Kidney epithelial cell (primary cell): ENCODE data around the gene SUZ12. TPM values are rescaled to one million over a fixed set of nuclear protein-coding genes. Genes with fewer than 3 reads are reported as not detected.
"Not testable (repeated sequence)": the region's sequence is repeated elsewhere in the genome, so short reads cannot be mapped to it uniquely, and the experiment has no call there.

Experiments used
- DNase-seq: peaks from one replicate; pipeline ENCODE4 v3.0.0-alpha.2; 2010; ENCODE audit warnings: low read depth
- H3K27me3 ChIP-seq: 2 replicates; pipeline ENCODE4 v1.6.0; 2011; ENCODE audit warnings: low read length; ENCODE audit not compliant: control insufficient read depth, insufficient read depth
- H3K36me3 ChIP-seq: 2 replicates; pipeline ENCODE4 v1.5.1; 2011; ENCODE audit warnings: low read length; ENCODE audit not compliant: control insufficient read depth, insufficient read depth
- H3K4me3 ChIP-seq: 2 replicates; pipeline ENCODE4 v1.5.1; 2011; ENCODE audit warnings: low read depth, mild to moderate bottlenecking, control low read depth, low read length
- total RNA-seq: library from RNA; depleted of rRNA; stranded (reverse); fragments of >200 nt; gene quantifications from 2 replicates; pipeline ENCODE4 v1.2.3, GENCODE V29; 2015
- TF ChIP-seq, protein P1 (sequence below): IDR thresholded peaks from 2 replicates; pipeline ENCODE4 v1.5.1; 2011; ENCODE audit warnings: mild to moderate bottlenecking, moderate library complexity, low read length, control low read depth, inconsistent platforms; ENCODE audit not compliant: insufficient read depth, poor library complexity, severe bottlenecking

Gene SUZ12
- total RNA-seq, 1 donor from 2014 or later = 19.6 TPM

DNA sequence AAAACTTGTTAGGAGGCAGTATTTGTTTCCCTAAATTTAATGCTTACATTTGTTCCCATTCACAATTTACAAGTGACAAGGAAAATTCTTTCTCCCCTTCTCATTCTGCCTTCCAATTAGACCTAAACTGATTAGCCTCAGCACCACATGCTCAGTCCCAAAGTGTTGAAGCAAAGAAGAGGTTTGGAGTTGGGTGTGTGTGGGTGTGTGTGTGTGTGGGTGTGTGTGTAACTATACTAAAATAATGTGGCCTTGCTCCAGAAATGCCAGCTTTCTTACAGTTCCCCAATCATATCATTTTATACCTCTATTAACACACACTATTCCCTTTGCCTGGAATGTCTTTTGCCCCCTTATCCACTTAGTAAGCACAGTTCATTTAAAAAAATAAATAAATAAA lies 28.4 kb upstream of the SUZ12 start:
- no peak for DNase-seq
- H3K36me3 ChIP-seq = no peaks in the 10 kb centered on the region
- H3K4me3 ChIP-seq = no peak overlapping the region
- TF ChIP-seq, protein P1, sequence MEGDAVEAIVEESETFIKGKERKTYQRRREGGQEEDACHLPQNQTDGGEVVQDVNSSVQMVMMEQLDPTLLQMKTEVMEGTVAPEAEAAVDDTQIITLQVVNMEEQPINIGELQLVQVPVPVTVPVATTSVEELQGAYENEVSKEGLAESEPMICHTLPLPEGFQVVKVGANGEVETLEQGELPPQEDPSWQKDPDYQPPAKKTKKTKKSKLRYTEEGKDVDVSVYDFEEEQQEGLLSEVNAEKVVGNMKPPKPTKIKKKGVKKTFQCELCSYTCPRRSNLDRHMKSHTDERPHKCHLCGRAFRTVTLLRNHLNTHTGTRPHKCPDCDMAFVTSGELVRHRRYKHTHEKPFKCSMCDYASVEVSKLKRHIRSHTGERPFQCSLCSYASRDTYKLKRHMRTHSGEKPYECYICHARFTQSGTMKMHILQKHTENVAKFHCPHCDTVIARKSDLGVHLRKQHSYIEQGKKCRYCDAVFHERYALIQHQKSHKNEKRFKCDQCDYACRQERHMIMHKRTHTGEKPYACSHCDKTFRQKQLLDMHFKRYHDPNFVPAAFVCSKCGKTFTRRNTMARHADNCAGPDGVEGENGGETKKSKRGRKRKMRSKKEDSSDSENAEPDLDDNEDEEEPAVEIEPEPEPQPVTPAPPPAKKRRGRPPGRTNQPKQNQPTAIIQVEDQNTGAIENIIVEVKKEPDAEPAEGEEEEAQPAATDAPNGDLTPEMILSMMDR = no peak
- no peaks in the 10 kb centered on the region for H3K27me3 ChIP-seq

DNA sequence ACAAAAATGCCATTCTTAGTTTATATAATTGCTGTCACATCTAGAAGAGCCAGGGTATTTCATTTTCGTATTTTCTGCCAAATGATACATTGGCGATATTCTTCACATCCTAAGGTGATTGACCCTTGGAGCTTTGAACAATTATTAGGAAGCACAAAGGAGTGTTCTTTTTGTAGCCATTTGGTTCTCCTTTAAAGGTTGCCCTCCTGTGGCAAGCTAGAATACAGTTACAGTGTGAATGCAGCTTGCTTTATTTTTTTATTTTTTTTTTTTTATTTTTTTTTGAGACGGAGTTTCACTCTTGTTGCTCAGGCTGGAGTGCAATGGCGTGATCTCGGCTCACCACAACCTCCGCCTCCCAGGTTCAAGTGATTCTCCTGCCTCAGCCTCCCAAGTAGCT lies 24.1 kb upstream of the SUZ12 start:
- DNase-seq, H3K4me3 ChIP-seq, H3K27me3 ChIP-seq, H3K36me3 ChIP-seq: not testable (repeated sequence)
- TF ChIP-seq, protein P1 = peak; percentile 23

DNA sequence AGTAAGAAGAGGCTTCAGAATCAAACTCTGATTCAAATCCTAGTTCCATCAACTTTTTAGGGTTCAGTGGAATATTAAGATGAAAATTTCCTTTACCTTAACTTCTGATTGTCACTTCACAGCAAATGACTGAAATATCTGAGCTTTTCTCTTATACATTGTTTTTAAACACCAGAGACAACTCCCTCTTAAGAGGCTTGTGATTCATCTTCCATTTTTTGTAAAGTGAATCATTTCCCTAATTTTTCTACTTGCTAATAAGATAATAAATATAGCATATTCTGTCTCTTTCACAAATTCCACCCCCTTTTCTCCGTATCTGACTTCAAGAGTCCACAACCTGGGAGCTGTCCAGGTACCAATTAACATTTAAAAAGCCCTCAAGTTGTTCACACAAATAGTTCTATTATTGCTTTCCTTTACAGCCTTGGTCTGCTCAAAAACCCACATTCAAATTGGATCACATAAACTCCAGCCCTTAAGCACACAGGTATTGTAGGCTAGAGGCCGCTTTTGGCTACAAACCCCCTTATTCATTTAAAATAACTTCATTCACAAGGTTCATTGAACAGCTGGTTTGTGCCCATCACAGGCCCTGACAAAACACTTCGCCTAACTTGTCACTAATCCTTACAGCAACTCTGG lies 21.2 kb upstream of the SUZ12 start:
- no peak overlapping the region for H3K4me3 ChIP-seq
- H3K27me3 ChIP-seq = no peaks in the 10 kb centered on the region
- no peaks in the 10 kb centered on the region for H3K36me3 ChIP-seq
- TF ChIP-seq, protein P1 = no peak
- DNase-seq = no peak

DNA sequence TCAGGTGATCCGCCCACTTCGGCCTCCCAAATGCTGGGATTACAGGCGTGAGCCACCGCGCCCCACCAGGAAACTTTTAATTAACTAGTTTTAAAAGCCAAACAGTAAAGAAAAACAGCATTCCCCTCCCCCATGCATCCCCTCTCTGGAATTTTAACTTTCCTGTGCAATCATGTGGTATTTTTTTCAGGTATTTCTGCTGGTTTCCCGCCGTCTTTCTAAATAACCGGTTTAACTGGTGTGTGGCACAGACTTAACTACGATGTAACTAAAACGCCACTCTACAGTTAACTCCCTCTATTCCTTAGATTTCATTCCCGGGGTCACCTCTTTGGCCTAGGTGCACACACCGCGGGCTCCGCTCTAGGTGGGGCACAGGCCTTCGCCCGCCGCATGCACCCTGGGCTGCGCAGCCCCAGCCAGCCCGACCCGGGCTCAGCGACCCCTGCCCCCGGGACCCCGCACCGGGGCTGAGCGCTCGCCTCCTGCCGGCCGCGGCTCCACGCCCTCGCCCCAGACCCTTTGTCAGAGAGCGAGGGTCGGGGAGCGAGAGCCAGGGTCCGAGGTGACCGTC lies 20.2 kb upstream of the SUZ12 start:
- H3K4me3 ChIP-seq = no peak overlapping the region
- DNase-seq = no peak
- TF ChIP-seq, protein P1 = no peak
- no peaks in the 10 kb centered on the region for H3K36me3 ChIP-seq
- no peaks in the 10 kb centered on the region for H3K27me3 ChIP-seq

DNA sequence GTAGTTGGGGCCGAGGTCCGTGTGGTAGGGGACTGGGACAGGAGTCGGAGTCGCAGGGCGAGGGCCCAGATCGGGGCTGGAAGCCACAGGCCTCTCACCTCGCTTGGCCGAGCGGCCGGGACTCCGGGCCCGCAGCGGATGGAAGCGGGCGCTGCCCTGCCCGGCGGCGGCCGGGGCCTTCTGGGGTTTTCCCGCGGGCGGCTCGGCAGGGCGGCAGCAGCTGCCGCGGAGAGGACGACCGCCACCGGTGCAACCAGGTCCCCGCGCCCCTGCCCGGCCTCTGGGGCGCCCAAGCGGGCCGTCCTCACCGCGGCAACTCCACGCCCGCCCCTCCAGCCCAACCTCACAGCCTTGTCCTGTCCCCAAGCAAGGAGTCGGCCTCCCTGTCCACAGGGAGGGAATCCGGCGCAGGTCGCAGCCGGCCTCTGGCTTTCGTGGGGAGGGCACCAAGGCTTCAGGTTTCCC lies 19.7 kb upstream of the SUZ12 start:
- Histone ChIP-seq H3K36me3 (no peaks in the 10 kb centered on the region), H3K27me3 (no peaks in the 10 kb centered on the region), H3K4me3 (no peak overlapping the region)
- DNase-seq = no peak
- TF ChIP-seq, protein P1 = no peak

DNA sequence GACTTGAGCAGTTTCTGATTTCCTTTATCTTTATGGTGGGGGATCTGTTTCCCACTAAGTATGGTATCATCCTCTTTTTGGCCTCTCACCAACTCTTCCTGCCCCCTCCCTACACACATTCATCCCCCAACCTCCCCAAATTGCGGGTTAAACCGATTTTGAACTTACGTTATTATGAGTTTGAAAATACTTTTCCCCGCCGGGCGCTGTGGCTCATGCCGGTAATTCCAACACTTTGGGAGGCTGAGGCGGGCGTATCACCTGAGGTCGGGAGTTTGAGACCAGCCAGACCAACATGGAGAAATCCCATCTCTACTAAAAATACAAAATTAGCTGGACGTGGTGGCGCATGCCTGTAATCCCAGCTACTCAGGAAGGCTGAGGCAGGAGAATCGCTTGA lies 19.1 kb upstream of the SUZ12 start:
- DNase-seq, H3K4me3 ChIP-seq: not testable (repeated sequence)

More for the DNA sequence above, 19.1 kb upstream of the SUZ12 start:
- H3K27me3 ChIP-seq, H3K36me3 ChIP-seq: not testable (repeated sequence)
